ENCODE data around the gene LAIR2. TPM values are rescaled to one million over a fixed set of nuclear protein-coding genes. Genes with fewer than 3 reads are reported as not detected.

The LAIR2 gene
- total RNA-seq, 4 donors from 2014 or later = not detected

DNA sequence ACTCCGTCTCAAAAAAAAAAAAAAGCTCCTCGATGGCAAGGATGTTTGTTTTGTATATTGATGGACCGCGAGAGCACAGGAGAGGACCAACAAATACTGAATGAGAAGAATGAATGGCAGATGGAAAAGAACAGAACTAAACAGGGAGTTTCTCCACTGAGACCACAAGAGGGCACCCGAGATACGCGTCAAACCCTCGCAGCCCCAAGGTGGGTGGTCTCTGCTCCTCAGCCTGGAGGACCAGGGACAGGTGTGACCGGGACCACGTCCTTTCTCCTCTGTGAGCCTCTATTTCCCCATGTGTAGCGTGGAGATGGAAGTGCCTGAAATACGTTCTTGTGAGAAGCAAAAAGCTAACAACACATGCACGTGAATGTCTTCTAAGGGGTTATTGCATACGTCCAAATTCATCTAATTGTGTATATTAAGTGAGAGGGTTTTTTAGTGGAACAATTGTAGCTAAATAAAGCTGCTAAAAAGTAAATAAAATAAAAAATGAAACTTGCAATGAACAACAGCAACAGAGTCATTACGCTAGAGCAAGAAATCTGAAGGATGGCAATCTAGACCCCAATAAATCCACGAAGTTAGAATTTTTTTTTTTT, 21.2 kb upstream of the LAIR2 start:
- Histone ChIP-seq H3K27ac (no peak overlapping the region), H3K36me3 (no peaks in the 10 kb centered on the region), H3K27me3 (peaks cover 72% of the 10 kb centered on the region), H3K9me3 (no peaks in the 10 kb centered on the region), H3K4me1 (no peaks in the 10 kb centered on the region), H3K4me3 (no peak overlapping the region)
- 10 to 12% methylated on average over 13 to 16 of the region's 16 CpGs for WGBS, 2 donors (ENCODE audit: low coverage in 1 of 2)
- TF ChIP-seq EP300 (IDR thresholded peaks at IDR 0.05) = no peak
- TF ChIP-seq, protein P1, sequence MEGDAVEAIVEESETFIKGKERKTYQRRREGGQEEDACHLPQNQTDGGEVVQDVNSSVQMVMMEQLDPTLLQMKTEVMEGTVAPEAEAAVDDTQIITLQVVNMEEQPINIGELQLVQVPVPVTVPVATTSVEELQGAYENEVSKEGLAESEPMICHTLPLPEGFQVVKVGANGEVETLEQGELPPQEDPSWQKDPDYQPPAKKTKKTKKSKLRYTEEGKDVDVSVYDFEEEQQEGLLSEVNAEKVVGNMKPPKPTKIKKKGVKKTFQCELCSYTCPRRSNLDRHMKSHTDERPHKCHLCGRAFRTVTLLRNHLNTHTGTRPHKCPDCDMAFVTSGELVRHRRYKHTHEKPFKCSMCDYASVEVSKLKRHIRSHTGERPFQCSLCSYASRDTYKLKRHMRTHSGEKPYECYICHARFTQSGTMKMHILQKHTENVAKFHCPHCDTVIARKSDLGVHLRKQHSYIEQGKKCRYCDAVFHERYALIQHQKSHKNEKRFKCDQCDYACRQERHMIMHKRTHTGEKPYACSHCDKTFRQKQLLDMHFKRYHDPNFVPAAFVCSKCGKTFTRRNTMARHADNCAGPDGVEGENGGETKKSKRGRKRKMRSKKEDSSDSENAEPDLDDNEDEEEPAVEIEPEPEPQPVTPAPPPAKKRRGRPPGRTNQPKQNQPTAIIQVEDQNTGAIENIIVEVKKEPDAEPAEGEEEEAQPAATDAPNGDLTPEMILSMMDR (IDR thresholded peaks at IDR 0.05) = peak; percentile 1 to 61 (median 22)
- no peak for TF ChIP-seq POLR2A (IDR thresholded peaks at IDR 0.05)
- TF ChIP-seq POLR2AphosphoS5 (IDR thresholded peaks at IDR 0.05) = no peak
- ATAC-seq = no peak

DNA sequence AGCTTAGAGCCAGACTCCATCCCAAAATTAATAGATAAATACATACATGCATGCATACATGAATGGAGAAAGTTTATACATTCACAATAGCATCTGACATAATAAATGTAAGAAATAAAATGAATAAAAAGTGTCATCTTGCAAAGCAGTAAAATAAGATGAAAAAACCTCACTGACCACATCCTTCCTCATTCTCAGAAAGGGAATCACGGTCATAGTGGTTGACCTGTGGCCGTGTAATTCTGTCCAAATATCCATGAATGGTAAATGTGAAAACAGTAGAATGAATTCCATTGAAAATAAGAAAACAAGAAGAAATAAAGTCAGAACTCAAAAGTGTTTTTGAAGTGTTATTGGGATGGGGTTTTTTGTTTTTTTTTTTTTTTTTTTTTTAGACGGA, 19.7 kb upstream of the LAIR2 start:
- TF ChIP-seq EP300 (IDR thresholded peaks at IDR 0.05) = no peak
- no peak for TF ChIP-seq POLR2AphosphoS5 (IDR thresholded peaks at IDR 0.05)
- no peak for TF ChIP-seq POLR2A (IDR thresholded peaks at IDR 0.05)
- TF ChIP-seq, protein P1 (IDR thresholded peaks at IDR 0.05) = no peak
- WGBS, 2 donors (ENCODE audit: low coverage in 1 of 2) = 64 to 72% methylated on average over 2 to 3 of the region's 3 CpGs
- no peaks in the 10 kb centered on the region for H3K36me3 ChIP-seq
- H3K4me1 ChIP-seq = no peaks in the 10 kb centered on the region
- ATAC-seq = no peak
- no peaks in the 10 kb centered on the region for H3K9me3 ChIP-seq
- H3K27ac ChIP-seq = no peak overlapping the region
- H3K27me3 ChIP-seq = peaks cover 64% of the 10 kb centered on the region
- no peak overlapping the region for H3K4me3 ChIP-seq

DNA sequence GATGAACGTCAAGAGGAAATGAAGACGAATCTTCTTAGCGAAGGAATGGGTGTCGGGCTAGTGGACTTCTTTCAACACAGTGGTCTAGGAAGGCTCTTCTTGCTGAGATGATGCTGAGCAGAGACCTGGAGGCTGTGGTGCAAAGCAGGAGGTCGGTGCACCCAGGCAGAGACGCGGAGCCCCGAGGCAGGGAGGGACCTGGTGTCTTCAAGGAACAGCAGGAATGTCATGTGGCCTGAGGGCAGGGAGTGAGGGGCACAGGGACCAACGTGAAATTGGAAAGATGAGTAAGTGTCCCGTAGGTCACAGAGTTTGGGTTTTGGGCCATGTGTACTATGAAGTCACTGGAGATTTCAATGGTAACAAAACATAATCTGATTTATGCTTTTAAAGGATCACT, 18.2 kb upstream of the LAIR2 start:
- Histone ChIP-seq H3K4me3 (no peak overlapping the region), H3K4me1 (no peaks in the 10 kb centered on the region), H3K27ac (no peak overlapping the region), H3K9me3 (no peaks in the 10 kb centered on the region), H3K27me3 (peaks cover 49% of the 10 kb centered on the region), H3K36me3 (no peaks in the 10 kb centered on the region)
- ATAC-seq = no peak
- WGBS, 2 donors (ENCODE audit: low coverage in 1 of 2) = 63 to 66% methylated on average over 6 to 10 of the region's 10 CpGs
- TF ChIP-seq, protein P1 (IDR thresholded peaks at IDR 0.05) = no peak
- no peak for TF ChIP-seq EP300 (IDR thresholded peaks at IDR 0.05)
- no peak for TF ChIP-seq POLR2A (IDR thresholded peaks at IDR 0.05)
- no peak for TF ChIP-seq POLR2AphosphoS5 (IDR thresholded peaks at IDR 0.05)

DNA sequence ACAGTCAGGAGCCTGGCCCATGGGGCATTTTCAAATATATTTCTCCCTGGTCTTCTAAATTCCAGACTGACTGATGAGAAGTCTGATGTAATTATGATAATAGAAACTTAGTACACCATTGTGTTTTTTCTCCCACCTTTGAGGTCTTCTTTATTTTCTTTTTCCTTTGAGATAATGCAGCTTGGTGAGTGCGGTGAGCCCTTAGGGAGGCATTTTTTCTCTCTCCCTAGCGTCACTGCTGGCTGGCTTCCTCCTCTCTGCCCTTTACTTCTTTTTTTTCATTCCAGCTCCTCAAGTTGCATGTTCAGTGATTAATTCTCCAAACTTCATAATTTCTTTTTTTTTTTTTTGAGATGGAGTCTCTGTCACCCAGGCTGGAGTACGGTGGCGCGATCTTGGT, 16.8 kb upstream of the LAIR2 start:
- TF ChIP-seq POLR2AphosphoS5 (IDR thresholded peaks at IDR 0.05) (no peak), EP300 (IDR thresholded peaks at IDR 0.05) (no peak), POLR2A (IDR thresholded peaks at IDR 0.05) (no peak)
- TF ChIP-seq, protein P1 (IDR thresholded peaks at IDR 0.05) = no peak
- H3K4me1 ChIP-seq = no peaks in the 10 kb centered on the region
- H3K4me3 ChIP-seq = no peak overlapping the region
- H3K9me3 ChIP-seq = no peaks in the 10 kb centered on the region
- ATAC-seq = no peak
- H3K27ac ChIP-seq = no peak overlapping the region
- WGBS, 2 donors (ENCODE audit: low coverage in 1 of 2) = 4 to 69% methylated on average over 2 to 5 of the region's 5 CpGs
- peaks cover 38% of the 10 kb centered on the region for H3K27me3 ChIP-seq
- no peaks in the 10 kb centered on the region for H3K36me3 ChIP-seq

DNA sequence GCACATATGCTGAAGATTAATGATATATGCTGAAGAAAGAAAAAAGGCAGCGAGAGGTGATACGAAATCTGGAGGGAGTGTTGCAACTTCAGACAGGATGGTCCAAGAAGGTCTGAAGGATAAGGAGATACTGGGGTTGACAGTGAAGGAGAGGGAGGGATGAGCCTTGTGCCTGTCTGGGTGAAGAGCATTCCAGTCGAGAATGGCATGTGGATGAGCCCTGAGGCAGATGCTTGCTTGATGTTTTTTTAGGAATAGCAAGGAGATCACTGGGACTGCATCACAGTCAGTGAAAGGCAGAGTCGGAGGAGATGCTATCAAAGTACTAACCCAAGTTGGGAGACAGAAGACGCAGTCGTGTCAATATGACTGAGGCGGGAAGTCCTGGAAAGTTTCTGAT, 13.3 kb upstream of the LAIR2 start:
- no peak for ATAC-seq
- Histone ChIP-seq H3K36me3 (no peaks in the 10 kb centered on the region), H3K4me3 (no peak overlapping the region), H3K27ac (no peak overlapping the region), H3K4me1 (no peaks in the 10 kb centered on the region), H3K27me3 (peaks cover 40% of the 10 kb centered on the region), H3K9me3 (no peaks in the 10 kb centered on the region)
- 56 to 66% methylated on average over 7 of the region's 7 CpGs for whole genome bisulfite sequencing, 2 donors (ENCODE audit: low coverage in 1 of 2)
- TF ChIP-seq POLR2AphosphoS5 (IDR thresholded peaks at IDR 0.05) = no peak
- no peak for TF ChIP-seq POLR2A (IDR thresholded peaks at IDR 0.05)

Data from gastroesophageal sphincter (tissue), 4 donors.